SK-N-SH (cell line): ENCODE data around the gene TSPO2. TPM values are rescaled to one million over a fixed set of nuclear protein-coding genes. Genes with fewer than 3 reads are reported as not detected.

Source experiments
- CTCF ChIA-PET: fragments of 300-600, 350-600 bp; formaldehyde crosslinking; extraction: SDS; loops from one replicate; lab custom pipeline; 2021; lab: Yijun Ruan, JAX
- POLR2A ChIA-PET: fragments of 350-600 bp; sonication (Branson Sonifier 250); formaldehyde crosslinking; extraction: SDS; loops from one replicate; lab custom pipeline; 2020; ENCODE audit warnings: antibody characterized with exemption, inconsistent platforms; lab: Yijun Ruan, JAX
- DNase-seq: peaks from one replicate; pipeline ENCODE4 v3.0.0; 2012
- H2AFZ ChIP-seq: fragments of 200-600 bp; sonication (generic); 2 replicates; pipeline ENCODE4 v1.8.1; 2016; ENCODE audit warnings: antibody characterized with exemption, mild to moderate bottlenecking, low read depth
- H3F3A ChIP-seq: fragments of 200-600 bp; sonication (generic); replicated peaks from 2 replicates; pipeline ENCODE3; 2016; ENCODE audit warnings: antibody characterized with exemption, mild to moderate bottlenecking; ENCODE audit not compliant: insufficient read depth
- H3K27ac ChIP-seq, 2 experiments: fragments of 200-500 bp in 1 of 2; fragments of 200-600 bp in 1 of 2; sonication (Bioruptor generic) in 1 of 2; sonication (generic), shearing (Covaris generic) in 1 of 2; 2 replicates each; pipeline versions ENCODE4 v1.5.1 to v1.6.1; 2014 to 2016; ENCODE audit warnings: low read depth in 2 of 2, inconsistent platforms in 1 of 2, low read length in 1 of 2, mild to moderate bottlenecking in 1 of 2, mixed read lengths in 1 of 2
- H3K27me3 ChIP-seq: fragments of 200-600 bp; sonication (generic), shearing (Covaris generic); 2 replicates; pipeline ENCODE4 v1.6.1; 2016; ENCODE audit warnings: mixed run types; ENCODE audit not compliant: insufficient read depth
- H3K36me3 ChIP-seq, 2 experiments: fragments of 200-500 bp in 1 of 2; fragments of 200-600 bp in 1 of 2; sonication (Bioruptor generic) in 1 of 2; sonication (generic) in 1 of 2; replicated peaks in 1 of 2; 2 replicates each; pipeline versions ENCODE3 to v1.5.1; 2014 to 2016; ENCODE audit warnings: low read length in 1 of 2, mild to moderate bottlenecking in 1 of 2; ENCODE audit not compliant: insufficient read depth in 2 of 2, control insufficient read depth in 1 of 2
- H3K4me1 ChIP-seq, 2 experiments: fragments of 200-500 bp in 1 of 2; fragments of 200-600 bp in 1 of 2; sonication (Bioruptor generic) in 1 of 2; sonication (generic), shearing (Covaris generic) in 1 of 2; 2 replicates each; pipeline versions ENCODE4 v1.5.1 to v1.6.1; 2014 to 2016; ENCODE audit warnings: low read depth in 1 of 2, low read length in 1 of 2, mixed run types in 1 of 2; ENCODE audit not compliant: insufficient read depth in 2 of 2, control insufficient read depth in 1 of 2
- H3K4me2 ChIP-seq: fragments of 200-600 bp; sonication (generic), shearing (Covaris generic); 2 replicates; pipeline ENCODE4 v1.6.1; 2017; ENCODE audit warnings: mixed run types
- H3K4me3 ChIP-seq, 2 experiments: fragments of 200-500 bp in 1 of 2; fragments of 200-600 bp in 1 of 2; sonication (Bioruptor generic) in 1 of 2; sonication (generic), shearing (Covaris generic) in 1 of 2; 2 replicates each; pipeline versions ENCODE4 v1.5.1 to v1.8.1; 2014 to 2016; ENCODE audit warnings: low read depth in 2 of 2, inconsistent platforms in 1 of 2, low read length in 1 of 2, mild to moderate bottlenecking in 1 of 2, mixed read lengths in 1 of 2, moderate library complexity in 1 of 2
- H3K79me2 ChIP-seq: fragments of 200-600 bp; sonication (generic); 2 replicates; pipeline ENCODE4 v1.8.1; 2017; ENCODE audit warnings: mild to moderate bottlenecking; ENCODE audit not compliant: insufficient read depth
- H3K9ac ChIP-seq: fragments of 200-600 bp; sonication (generic); 2 replicates; pipeline ENCODE4 v1.6.1; 2017; ENCODE audit warnings: mixed run types
- H3K9me2 ChIP-seq: fragments of 200-600 bp; sonication (generic); 2 replicates; pipeline ENCODE4 v1.6.1; 2017; ENCODE audit warnings: mixed run types
- H3K9me3 ChIP-seq: fragments of 200-600 bp; sonication (generic); 2 replicates; pipeline ENCODE4 v1.6.1; 2017; ENCODE audit warnings: mixed run types, mild to moderate bottlenecking, moderate library complexity
- H4K20me1 ChIP-seq: fragments of 200-600 bp; sonication (generic); 2 replicates; pipeline ENCODE4 v1.6.1; 2017; ENCODE audit warnings: mild to moderate bottlenecking, mixed run types; ENCODE audit not compliant: insufficient read depth
- CHD2 ChIP-seq: fragments of 150-350 bp; IDR thresholded peaks from 2 replicates; pipeline ENCODE4 v1.6.1; 2018; ENCODE audit warnings: low read length; ENCODE audit not compliant: partially characterized antibody
- EZH2phosphoT487 ChIP-seq: fragments of 200-600 bp; sonication (generic); IDR thresholded peaks from 2 replicates; pipeline ENCODE4 v1.6.1; 2017; ENCODE audit warnings: low read depth, mixed run types, mild to moderate bottlenecking, antibody characterized with exemption, moderate library complexity, borderline replicate concordance
- FOXM1 ChIP-seq: IDR thresholded peaks from 2 replicates; pipeline ENCODE4 v1.4.0; 2012; ENCODE audit warnings: low read depth, mild to moderate bottlenecking
- MEF2A ChIP-seq: IDR thresholded peaks from 2 replicates; pipeline ENCODE4 v1.4.0; 2012; ENCODE audit warnings: low read depth, borderline replicate concordance
- MXI1 ChIP-seq: IDR thresholded peaks from 2 replicates; pipeline ENCODE4 v1.6.1; 2012; ENCODE audit warnings: mild to moderate bottlenecking, low read depth, low read length, improper control_type of control experiment
- NFIC ChIP-seq: IDR thresholded peaks from 2 replicates; pipeline ENCODE4 v1.4.0; 2012; ENCODE audit warnings: borderline replicate concordance
- RCOR1 ChIP-seq: fragments of 150-350 bp; IDR thresholded peaks from 2 replicates; pipeline ENCODE4 v1.6.1; 2017; ENCODE audit warnings: antibody characterized with exemption, low read length
- SIN3A ChIP-seq: IDR thresholded peaks from 2 replicates; pipeline ENCODE4 v1.6.1; 2012; ENCODE audit warnings: low read depth, mild to moderate bottlenecking, low read length, moderate library complexity, borderline replicate concordance
- TCF12 ChIP-seq: IDR thresholded peaks from 2 replicates; pipeline ENCODE4 v1.4.0; 2012
- WGBS: methylation state at CpG from one replicate; pipeline ENCODE4 v1.1.6; 2017; ENCODE audit warnings: low lambda C conversion rate; 5-methylcytosine and 5-hydroxymethylcytosine counted together
- polyA plus RNA-seq, 3 experiments: library from polyadenylated mRNA; depleted of rRNA; stranded (reverse); fragments of >200 nt; gene quantifications; 2 replicates each; pipeline ENCODE4 v1.2.3, GENCODE V29; 2012
- TF ChIP-seq, protein P1 (sequence below): fragments of 150-350 bp; IDR thresholded peaks from 2 replicates; pipeline ENCODE4 v1.6.1; 2017; ENCODE audit warnings: antibody characterized with exemption, low read length, low read depth, borderline replicate concordance
- TF ChIP-seq, protein P2 (sequence below): IDR thresholded peaks from 2 replicates; pipeline ENCODE4 v1.4.0; 2012; ENCODE audit warnings: low read depth, borderline replicate concordance

TSPO2 gene
- polyA plus RNA-seq, 1 of the 3 experiments (the other 2 are of a cell fraction): not detected

DNA sequence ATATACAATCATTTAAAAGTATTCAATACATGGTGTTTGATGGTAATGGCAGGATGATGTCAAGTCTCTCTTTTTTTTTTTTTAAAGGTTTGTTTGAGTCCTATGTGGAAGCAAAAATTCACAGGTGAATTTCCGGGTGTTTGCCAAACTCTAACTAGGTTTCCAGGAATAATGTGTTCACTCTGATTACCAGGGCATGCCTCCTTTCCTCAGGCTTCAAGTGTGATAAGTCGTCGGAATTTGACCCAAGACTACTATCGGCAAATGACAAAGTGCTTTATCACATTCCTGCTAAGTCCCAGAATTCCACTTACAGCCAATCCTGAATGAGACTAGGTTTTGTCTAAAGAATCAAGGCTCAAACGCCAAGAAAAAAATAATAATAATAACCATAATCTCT lies 22.6 kb downstream of the TSPO2 start:
- Histone ChIP-seq H2AFZ (no peak overlapping the region), H3K4me3 (no peak overlapping the region), H3K4me1 (no peaks in the 10 kb centered on the region; a peak in 1 of 4 replicates), H3K27me3 (no peaks in the 10 kb centered on the region), H3K27ac (no peak overlapping the region; a peak in 1 of 4 replicates), H3K9me2 (no peaks in the 10 kb centered on the region), H3K79me2 (no peaks in the 10 kb centered on the region; the same call in none of the 2 replicates), H3K9ac (no peak overlapping the region), H3F3A (peaks cover 6% of the 10 kb centered on the region), H4K20me1 (no peaks in the 10 kb centered on the region), H3K4me2 (no peak overlapping the region), H3K9me3 (no peaks in the 10 kb centered on the region), H3K36me3 (peaks cover 45 to 53% of the 10 kb centered on the region in 2 experiments)
- TF ChIP-seq MXI1: no peak
- TF ChIP-seq RCOR1: no peak
- ChIA-PET CTCF (interaction anchor here (1.4 kb wide), 2 partner anchors 9 to 37 kb away, joined by 3 to 7 read pairs; no protein-coding TSS in a partner anchor), POLR2A (no interaction called here)
- WGBS: 96% methylated on average over 5 of the region's 5 CpGs
- no peak for DNase-seq

DNA sequence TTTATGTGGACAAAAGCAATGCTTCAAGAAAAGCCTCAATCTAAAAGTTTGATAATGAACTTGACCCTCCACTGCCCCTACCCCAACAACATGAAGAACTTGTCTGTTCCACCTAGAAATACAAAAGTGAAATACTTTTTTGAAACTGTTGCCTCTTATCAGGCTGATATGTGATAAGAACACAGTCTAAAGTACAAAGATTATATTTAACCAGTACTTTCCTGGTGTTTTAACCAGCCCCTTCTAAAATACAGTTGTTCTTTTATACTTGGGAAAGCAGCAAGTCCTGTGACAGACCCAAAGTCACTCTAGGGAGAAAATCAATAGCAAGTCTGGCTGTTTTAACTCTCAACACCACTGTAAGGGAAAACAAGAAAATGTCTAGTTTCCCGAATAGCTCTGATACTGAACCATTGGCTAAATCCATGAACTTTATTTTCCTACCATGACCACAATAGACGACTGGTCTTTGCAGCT lies 23.3 kb downstream of the TSPO2 start:
- Histone ChIP-seq H3K4me3 (no peak overlapping the region), H3K9me3 (no peaks in the 10 kb centered on the region)
- POLR2A ChIA-PET: no interaction called here
- TF ChIP-seq SIN3A: no peak
- no peak for TF ChIP-seq TCF12
- TF ChIP-seq, protein P1, sequence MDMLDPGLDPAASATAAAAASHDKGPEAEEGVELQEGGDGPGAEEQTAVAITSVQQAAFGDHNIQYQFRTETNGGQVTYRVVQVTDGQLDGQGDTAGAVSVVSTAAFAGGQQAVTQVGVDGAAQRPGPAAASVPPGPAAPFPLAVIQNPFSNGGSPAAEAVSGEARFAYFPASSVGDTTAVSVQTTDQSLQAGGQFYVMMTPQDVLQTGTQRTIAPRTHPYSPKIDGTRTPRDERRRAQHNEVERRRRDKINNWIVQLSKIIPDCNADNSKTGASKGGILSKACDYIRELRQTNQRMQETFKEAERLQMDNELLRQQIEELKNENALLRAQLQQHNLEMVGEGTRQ: no peak
- TF ChIP-seq, protein P2, sequence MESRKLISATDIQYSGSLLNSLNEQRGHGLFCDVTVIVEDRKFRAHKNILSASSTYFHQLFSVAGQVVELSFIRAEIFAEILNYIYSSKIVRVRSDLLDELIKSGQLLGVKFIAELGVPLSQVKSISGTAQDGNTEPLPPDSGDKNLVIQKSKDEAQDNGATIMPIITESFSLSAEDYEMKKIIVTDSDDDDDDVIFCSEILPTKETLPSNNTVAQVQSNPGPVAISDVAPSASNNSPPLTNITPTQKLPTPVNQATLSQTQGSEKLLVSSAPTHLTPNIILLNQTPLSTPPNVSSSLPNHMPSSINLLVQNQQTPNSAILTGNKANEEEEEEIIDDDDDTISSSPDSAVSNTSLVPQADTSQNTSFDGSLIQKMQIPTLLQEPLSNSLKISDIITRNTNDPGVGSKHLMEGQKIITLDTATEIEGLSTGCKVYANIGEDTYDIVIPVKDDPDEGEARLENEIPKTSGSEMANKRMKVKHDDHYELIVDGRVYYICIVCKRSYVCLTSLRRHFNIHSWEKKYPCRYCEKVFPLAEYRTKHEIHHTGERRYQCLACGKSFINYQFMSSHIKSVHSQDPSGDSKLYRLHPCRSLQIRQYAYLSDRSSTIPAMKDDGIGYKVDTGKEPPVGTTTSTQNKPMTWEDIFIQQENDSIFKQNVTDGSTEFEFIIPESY: no peak
- TF ChIP-seq FOXM1: no peak
- no peak for TF ChIP-seq MXI1
- TF ChIP-seq NFIC: no peak
- no peak for TF ChIP-seq EZH2phosphoT487
- TF ChIP-seq MEF2A: no peak
- TF ChIP-seq CHD2: no peak
- TF ChIP-seq, all 33 proteins: peak for 0
- Histone ChIP-seq H2AFZ (no peak overlapping the region), H4K20me1 (no peaks in the 10 kb centered on the region), H3K27me3 (no peaks in the 10 kb centered on the region), H3K79me2 (peaks cover 6% of the 10 kb centered on the region), H3K9ac (no peak overlapping the region), H3K27ac (no peak overlapping the region), H3K9me2 (no peaks in the 10 kb centered on the region), H3K4me2 (no peak overlapping the region), H3F3A (peaks cover 6% of the 10 kb centered on the region), H3K36me3 (peaks cover 51 to 61% of the 10 kb centered on the region in 2 experiments), H3K4me1 (peaks cover 0 to under 1% of the 10 kb centered on the region in 2 experiments; a peak in 2 of 4 replicates)
- 92% methylated on average over 2 of the region's 2 CpGs for WGBS
- CTCF ChIA-PET: interaction anchor here (0.6 to 1.2 kb wide), 8 partner anchors 9 to 1111 kb away, joined by 3 to 5 read pairs (median 4); no protein-coding TSS in a partner anchor
- no peak for DNase-seq
